NCI-H2227 treated with DMSO at 0.1 percent for 48 hours (cell line): ENCODE measurements around the gene TSPAN5.

Experiments used
- DNase-seq: peaks from one replicate; lab custom pipeline; 2025; lab: John Stamatoyannopoulos, UW

The TSPAN5 gene

GRCh38 chr4:98617358-98618047 is 40.9 kb downstream of the TSPAN5 start:
- DNase-seq, result no peak

- no peak for DNase-seq
Measured at GRCh38 chr4:98615991-98616390, 42.4 kb downstream of the TSPAN5 start.

GRCh38 chr4:98614662-98615061 is 43.7 kb downstream of the TSPAN5 start:
- no peak for DNase-seq

GRCh38 chr4:98614094-98614493 is 44.3 kb downstream of the TSPAN5 start:
- no peak for DNase-seq

- DNase-seq, result no peak
Measured at GRCh38 chr4:98613453-98614075, 44.8 kb downstream of the TSPAN5 start.

GRCh38 chr4:98612318-98613250 is 45.8 kb downstream of the TSPAN5 start:
- DNase-seq, result no peak

GRCh38 chr4:98611677-98612317 is 46.6 kb downstream of the TSPAN5 start:
- no peak for DNase-seq

GRCh38 chr4:98610926-98611676 is 47.3 kb downstream of the TSPAN5 start:
- DNase-seq, result no peak

GRCh38 chr4:98610431-98610830 is 48.0 kb downstream of the TSPAN5 start:
- no peak for DNase-seq

- no peak for DNase-seq
Measured at GRCh38 chr4:98609934-98610333, 48.5 kb downstream of the TSPAN5 start.

GRCh38 chr4:98608356-98608755 is 50.1 kb downstream of the TSPAN5 start:
- DNase-seq, result no peak

- no peak for DNase-seq
Measured at GRCh38 chr4:98606894-98607293, 51.5 kb downstream of the TSPAN5 start.

GRCh38 chr4:98605216-98605615 is 53.2 kb downstream of the TSPAN5 start:
- DNase-seq, result no peak

- no peak for DNase-seq
Measured at GRCh38 chr4:98604723-98605122, 53.7 kb downstream of the TSPAN5 start.

- no peak for DNase-seq
Measured at GRCh38 chr4:98603683-98604521, 54.5 kb downstream of the TSPAN5 start.

- no peak for DNase-seq
Measured at GRCh38 chr4:98602270-98602669, 56.1 kb downstream of the TSPAN5 start.

GRCh38 chr4:98601708-98602107 is 56.7 kb downstream of the TSPAN5 start:
- no peak for DNase-seq

- no peak for DNase-seq
Measured at GRCh38 chr4:98599617-98600205, 58.7 kb downstream of the TSPAN5 start.

GRCh38 chr4:98586962-98587354 is 71.5 kb downstream of the TSPAN5 start:
- DNase-seq, result no peak

GRCh38 chr4:98586291-98586961 is 72.0 kb downstream of the TSPAN5 start:
- no peak for DNase-seq
